Choroid plexus epithelial cell (primary cell): Measurements from ENCODE around the gene SERPINF2.

Experiments
- DNase-seq: peaks from one replicate; pipeline ENCODE4 v3.0.0-alpha.2; 2010; ENCODE audit warnings: low read depth
- H3K4me3 ChIP-seq: 2 replicates; pipeline ENCODE4 v1.5.1; 2011; ENCODE audit warnings: low read depth, mild to moderate bottlenecking, control low read depth, low read length, moderate library complexity
- TF ChIP-seq, protein P1 (sequence below): conservative IDR thresholded peaks from 2 replicates; pipeline ENCODE4 v1.5.1; 2011; ENCODE audit warnings: low read depth, mild to moderate bottlenecking, control low read depth, inconsistent platforms, low read length, moderate library complexity

Gene SERPINF2

DNA sequence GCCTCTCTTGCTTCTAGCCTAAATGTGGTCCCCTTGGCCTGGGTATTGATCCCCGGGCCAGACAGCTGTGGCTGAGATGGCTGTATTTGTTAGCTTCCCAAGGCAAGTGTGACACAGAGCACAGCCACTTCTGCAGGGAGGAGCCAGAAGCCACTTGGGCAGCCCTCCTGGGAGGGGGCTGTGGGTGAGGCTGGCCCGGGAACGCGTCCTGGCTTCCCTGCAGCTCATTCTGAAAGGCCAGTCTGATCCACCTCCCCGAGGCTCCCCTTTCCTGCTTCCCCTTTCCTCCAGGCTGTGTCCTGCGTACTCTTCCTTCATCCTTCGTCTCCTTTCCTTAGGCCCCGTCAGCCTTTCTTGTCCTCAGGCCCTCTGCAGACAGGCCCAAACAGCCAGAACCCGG lies 8.0 kb downstream of the SERPINF2 start:
- no peak overlapping the region for H3K4me3 ChIP-seq
- DNase-seq: no peak
- TF ChIP-seq, protein P1, sequence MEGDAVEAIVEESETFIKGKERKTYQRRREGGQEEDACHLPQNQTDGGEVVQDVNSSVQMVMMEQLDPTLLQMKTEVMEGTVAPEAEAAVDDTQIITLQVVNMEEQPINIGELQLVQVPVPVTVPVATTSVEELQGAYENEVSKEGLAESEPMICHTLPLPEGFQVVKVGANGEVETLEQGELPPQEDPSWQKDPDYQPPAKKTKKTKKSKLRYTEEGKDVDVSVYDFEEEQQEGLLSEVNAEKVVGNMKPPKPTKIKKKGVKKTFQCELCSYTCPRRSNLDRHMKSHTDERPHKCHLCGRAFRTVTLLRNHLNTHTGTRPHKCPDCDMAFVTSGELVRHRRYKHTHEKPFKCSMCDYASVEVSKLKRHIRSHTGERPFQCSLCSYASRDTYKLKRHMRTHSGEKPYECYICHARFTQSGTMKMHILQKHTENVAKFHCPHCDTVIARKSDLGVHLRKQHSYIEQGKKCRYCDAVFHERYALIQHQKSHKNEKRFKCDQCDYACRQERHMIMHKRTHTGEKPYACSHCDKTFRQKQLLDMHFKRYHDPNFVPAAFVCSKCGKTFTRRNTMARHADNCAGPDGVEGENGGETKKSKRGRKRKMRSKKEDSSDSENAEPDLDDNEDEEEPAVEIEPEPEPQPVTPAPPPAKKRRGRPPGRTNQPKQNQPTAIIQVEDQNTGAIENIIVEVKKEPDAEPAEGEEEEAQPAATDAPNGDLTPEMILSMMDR: no peak

DNA sequence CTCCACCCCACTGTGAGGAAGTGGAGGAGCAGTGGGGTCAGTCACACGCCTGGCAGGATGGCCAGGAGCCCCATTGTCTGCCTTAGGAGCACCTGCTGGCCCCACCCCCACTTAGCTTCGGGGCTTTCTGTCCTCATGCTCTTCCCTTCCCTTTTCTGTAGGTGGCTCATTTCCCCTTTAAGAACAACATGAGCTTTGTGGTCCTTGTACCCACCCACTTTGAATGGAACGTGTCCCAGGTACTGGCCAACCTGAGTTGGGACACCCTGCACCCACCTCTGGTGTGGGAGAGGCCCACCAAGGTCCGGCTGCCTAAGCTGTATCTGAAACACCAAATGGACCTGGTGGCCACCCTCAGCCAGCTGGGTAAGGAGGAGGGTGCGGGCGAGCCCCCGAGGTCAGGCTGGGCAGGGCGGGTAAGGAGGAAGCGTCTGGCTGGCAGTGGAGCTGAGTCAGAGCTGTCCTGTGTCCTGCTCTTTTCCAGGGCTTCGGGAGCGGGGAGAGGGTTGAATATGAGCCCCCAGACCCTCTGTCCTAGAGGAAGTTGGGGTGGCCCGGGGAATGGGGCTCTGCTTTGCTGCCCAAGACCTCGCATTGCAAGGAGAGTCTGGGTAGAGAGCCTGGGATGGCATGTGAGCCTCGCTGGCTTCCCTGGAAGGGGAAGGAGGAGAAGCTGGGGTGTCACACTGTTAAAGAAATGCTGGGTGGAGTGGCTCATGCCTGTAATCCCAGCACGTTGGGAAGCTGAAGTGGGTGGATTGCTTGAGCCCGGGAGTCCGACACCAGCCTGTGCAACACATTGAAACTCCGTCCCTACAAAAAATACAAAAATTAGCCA lies 10.0 kb downstream of the SERPINF2 start:
- DNase-seq: no peak
- H3K4me3 ChIP-seq: no peak overlapping the region
- TF ChIP-seq, protein P1: no peak

DNA sequence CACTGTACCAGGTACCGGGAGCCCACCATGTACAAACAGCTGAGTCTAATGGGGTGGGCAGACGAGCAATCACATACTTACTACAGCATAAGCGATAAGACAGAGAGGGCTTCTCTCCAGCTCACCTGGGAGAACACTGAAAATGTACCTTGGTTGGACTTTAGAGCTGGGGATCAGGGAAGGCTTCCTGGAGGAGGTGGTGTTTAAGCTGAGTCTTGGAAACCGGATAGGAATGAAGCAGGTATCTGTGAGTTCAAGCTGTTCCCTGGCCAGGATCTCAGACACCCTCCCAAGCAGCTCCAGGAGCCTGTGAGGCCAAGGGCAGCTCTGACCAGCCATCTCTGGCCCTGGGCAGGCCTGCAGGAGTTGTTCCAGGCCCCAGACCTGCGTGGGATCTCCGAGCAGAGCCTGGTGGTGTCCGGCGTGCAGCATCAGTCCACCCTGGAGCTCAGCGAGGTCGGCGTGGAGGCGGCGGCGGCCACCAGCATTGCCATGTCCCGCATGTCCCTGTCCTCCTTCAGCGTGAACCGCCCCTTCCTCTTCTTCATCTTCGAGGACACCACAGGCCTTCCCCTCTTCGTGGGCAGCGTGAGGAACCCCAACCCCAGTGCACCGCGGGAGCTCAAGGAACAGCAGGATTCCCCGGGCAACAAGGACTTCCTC lies 11.2 kb downstream of the SERPINF2 start:
- no peak overlapping the region for H3K4me3 ChIP-seq
- DNase-seq: no peak
- TF ChIP-seq, protein P1: no peak

DNA sequence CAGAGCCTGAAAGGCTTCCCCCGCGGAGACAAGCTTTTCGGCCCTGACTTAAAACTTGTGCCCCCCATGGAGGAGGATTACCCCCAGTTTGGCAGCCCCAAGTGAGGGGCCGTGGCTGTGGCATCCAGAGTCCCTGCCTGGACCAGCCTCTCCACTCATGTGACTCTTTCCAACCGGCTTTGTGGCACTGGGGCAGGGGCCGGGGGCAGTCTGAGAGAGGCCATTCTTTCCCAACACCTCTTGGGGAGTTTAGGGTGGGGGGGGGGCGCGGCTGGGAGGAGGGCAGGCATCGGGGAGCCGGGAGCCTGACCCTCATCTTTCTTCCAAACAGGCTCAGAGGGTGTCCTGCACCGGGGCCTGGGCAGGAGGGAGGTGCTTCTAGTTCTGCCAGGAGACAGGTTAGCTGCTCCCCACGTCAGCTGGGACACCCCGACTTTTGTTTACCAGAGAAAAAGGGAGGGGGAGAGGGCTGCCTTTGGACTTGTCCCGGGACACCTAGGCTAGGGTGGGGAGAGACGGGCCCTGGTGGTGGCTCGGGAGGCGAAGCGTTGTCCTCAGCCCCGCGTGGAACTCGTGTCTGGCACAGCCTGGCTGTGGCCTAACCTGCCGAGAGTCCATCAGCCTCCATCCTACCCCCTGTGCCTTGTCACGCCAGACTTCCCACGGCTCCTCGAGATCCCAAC lies 11.9 kb downstream of the SERPINF2 start:
- no peak for DNase-seq
- TF ChIP-seq, protein P1: no peak
- H3K4me3 ChIP-seq: no peak overlapping the region

DNA sequence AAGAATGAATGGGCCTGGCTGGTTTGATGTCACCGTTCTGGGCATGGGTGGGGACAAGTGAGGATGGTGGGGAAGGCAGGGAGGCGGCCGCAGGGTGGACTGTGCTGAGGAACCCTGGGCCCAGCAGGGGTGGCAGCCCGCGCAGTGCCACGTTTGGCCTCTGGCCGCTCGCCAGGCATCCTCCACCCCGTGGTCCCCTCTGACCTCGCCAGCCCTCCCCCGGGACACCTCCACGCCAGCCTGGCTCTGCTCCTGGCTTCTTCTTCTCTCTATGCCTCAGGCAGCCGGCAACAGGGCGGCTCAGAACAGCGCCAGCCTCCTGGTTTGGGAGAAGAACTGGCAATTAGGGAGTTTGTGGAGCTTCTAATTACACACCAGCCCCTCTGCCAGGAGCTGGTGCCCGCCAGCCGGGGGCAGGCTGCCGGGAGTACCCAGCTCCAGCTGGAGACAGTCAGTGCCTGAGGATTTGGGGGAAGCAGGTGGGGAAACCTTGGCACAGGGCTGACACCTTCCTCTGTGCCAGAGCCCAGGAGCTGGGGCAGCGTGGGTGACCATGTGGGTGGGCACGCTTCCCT lies 12.7 kb downstream of the SERPINF2 start:
- no peak for DNase-seq
- H3K4me3 ChIP-seq: no peak overlapping the region

DNA sequence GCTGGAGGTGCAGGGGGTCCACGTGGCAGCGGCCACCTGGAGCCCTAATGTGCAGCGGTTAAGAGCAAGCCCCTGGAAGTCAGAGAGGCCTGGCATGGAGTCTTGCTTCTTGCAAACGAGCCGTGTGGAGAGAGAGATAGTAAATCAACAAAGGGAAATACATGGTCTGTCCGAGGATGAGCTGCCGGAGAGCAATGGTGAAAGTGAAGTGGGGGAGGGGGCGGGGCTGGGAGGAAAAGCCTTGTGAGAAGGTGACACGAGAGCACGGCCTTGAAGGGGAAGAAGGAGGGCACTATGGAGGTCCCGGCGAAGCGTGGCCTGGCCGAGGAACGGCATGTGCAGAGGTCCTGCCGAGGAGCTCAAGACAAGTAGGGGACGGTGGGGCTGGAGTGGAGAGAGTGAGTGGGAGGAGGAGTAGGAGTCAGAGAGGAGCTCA lies 13.2 kb downstream of the SERPINF2 start:
- H3K4me3 ChIP-seq: no peak overlapping the region
- no peak for DNase-seq
- TF ChIP-seq, protein P1: no peak

More for the DNA sequence above, 12.7 kb downstream of the SERPINF2 start:
- TF ChIP-seq, protein P1: no peak
